ENCODE data around the gene SEMA3E.

DNA sequence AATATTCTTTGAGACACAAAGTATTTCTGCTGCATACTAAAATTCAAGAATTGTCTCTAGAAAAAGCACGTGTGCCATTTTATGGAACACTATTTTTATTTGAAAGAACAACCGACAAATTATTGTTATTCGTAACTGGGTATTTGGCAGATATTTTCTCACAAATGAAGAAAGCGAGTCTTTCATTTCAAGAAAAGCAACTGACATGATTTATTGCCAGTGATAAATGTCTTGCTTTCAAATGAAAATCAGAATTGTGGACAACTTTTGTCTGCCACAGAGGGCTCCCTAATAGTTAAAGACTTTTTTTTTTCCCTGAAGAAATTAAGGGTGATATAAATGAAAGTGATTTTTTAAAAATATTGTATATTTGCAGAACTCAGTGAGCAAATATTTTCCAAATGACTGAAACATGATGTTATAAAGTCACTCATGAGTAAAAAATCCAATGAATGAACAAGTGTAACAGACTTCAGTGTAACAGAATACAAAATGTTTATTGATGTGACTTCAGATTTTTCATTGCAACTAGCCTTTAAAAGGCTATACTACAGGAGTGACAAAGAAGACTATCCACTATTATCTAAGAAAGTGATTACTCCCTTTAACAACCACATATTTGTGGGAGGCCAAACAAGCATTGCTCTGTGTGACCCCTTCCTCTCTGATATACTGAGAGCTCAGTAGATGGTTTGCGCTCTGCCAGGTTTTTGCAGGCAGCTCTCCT, 49.0 kb upstream of the SEMA3E start:
- TF ChIP-seq CTCF (conservative IDR thresholded peaks at IDR 0.05; ENCODE audit: low read length) = no peak
- TF ChIP-seq EZH2phosphoT487 (IDR thresholded peaks at IDR 0.05; ENCODE audit: borderline replicate concordance) = no peak
